Measurements from ENCODE around the gene MAML2. TPM values are rescaled to one million over a fixed set of nuclear protein-coding genes. Genes with fewer than 3 reads are reported as not detected.

MAML2 gene
- total and polyA plus RNA-seq, 9 of the 15 experiments (the other 6 are each of a cell fraction or from before 2014, with no cell fraction given): 0.79 to 6.8 (median 4.8) TPM

GRCh38 chr11:96035031-96035739, 307.8 kb downstream of the MAML2 start:
- H3K9ac ChIP-seq (ENCODE audit: insufficient read depth in 1 of 2, low read depth in 2 of 2, low read length in 2 of 2): no peak overlapping the region
- ATAC-seq: no peak
- no peaks in the 10 kb centered on the region for H3K4me1 ChIP-seq (replicated peaks in 1 of 2; ENCODE audit: control insufficient read depth in 2 of 2, insufficient read depth in 2 of 2, low read length in 2 of 2)
- no peak overlapping the region for H2AFZ ChIP-seq (ENCODE audit: low read depth, low read length)
- intact Hi-C loops (cut with micrococcal nuclease) (no loop called here), in situ Hi-C loops (cut with MboI) (no loop called here)
- no peaks in the 10 kb centered on the region for H3K27me3 ChIP-seq (ENCODE audit: control insufficient read depth in 2 of 2, insufficient read depth in 2 of 2, low read length in 2 of 2)
- ChIA-PET CTCF (ENCODE audit: low intra/inter-chr PET ratio) (no interaction called here), POLR2A (interaction anchor here (1.2 kb wide), 1 partner anchor 25 kb away, joined by 3 read pairs; no protein-coding TSS in a partner anchor)
- no peaks in the 10 kb centered on the region for H4K20me1 ChIP-seq (replicated peaks; ENCODE audit: control insufficient read depth, insufficient read depth, low read length)
- TF ChIP-seq BCOR (IDR thresholded peaks at IDR 0.05): no peak
- no peak for TF ChIP-seq PPARD (CRISPR knock-in tag; IDR thresholded peaks at IDR 0.05)
- TF ChIP-seq CTCF (IDR thresholded peaks at IDR 0.05 in 2 of 3, conservative IDR thresholded peaks at IDR 0.05 in 1 of 3; ENCODE audit: insufficient read depth in 2 of 3, low read depth in 1 of 3, low read length in 3 of 3): no peak
- TF ChIP-seq NCOA2 (IDR thresholded peaks at IDR 0.05; ENCODE audit: partially characterized antibody in 2 of 2): no peak
- no peak overlapping the region for H3K27ac ChIP-seq (ENCODE audit: extremely low read depth, low read depth, low read length)
- 80% methylated on average over 5 of the region's 5 CpGs for WGBS (ENCODE audit: insufficient coverage, low coverage, missing lambda C conversion rate)
- no peaks in the 10 kb centered on the region for H3K9me1 ChIP-seq (ENCODE audit: control insufficient read depth, insufficient read depth, low read length)
- H3K36me3 ChIP-seq (ENCODE audit: control insufficient read depth, insufficient read depth, low read length): no peaks in the 10 kb centered on the region
- H3K9me3 ChIP-seq (replicated peaks; ENCODE audit: control insufficient read depth, insufficient read depth, low read depth, low read length): no peaks in the 10 kb centered on the region
- H3K79me2 ChIP-seq (ENCODE audit: control insufficient read depth, insufficient read depth, low read length): no peaks in the 10 kb centered on the region
- no peak overlapping the region for H3K4me3 ChIP-seq
- H3K4me2 ChIP-seq (ENCODE audit: insufficient read depth, low read length): no peak overlapping the region
- no TSS peak for BruUV-seq (replicated peaks)
- no peak for DNase-seq (ENCODE audit: extremely low read depth in 1 of 4, low spot score in 3 of 4)
- no peak for FAIRE-seq

Data from K562 (cell line).